Measurements from ENCODE around the gene SPAG5.

GRCh38 chr17:28553000-28553505 is 45.8 kb downstream of the SPAG5 start:
- TF ChIP-seq CTCF (IDR thresholded peaks at IDR 0.05) (no peak), POLR2A (IDR thresholded peaks at IDR 0.05) (no peak), EP300 (IDR thresholded peaks at IDR 0.05) (no peak), POLR2AphosphoS5 (IDR thresholded peaks at IDR 0.05) (no peak)
